HG02678 (cell line): ENCODE data around the gene ISOC2.
"Not testable (repeated sequence)": the region's sequence is repeated elsewhere in the genome, so short reads cannot be mapped to it uniquely, and the experiment has no call there.

ENCODE experiments used
- ATAC-seq: cut with Tn5 transposase; IDR thresholded peaks from one replicate; pipeline ENCODE4 v1.9.1; 2021; ENCODE audit warnings: mild to moderate bottlenecking, moderate library complexity; ENCODE audit not compliant: unreplicated experiment

The ISOC2 gene

GRCh38 chr19:55410168-55410567 lies 51.3 kb downstream of the ISOC2 start:
- ATAC-seq: no peak

GRCh38 chr19:55409179-55409578 lies 52.3 kb downstream of the ISOC2 start:
- not testable (repeated sequence) for ATAC-seq

GRCh38 chr19:55408533-55408872 lies 52.9 kb downstream of the ISOC2 start:
- ATAC-seq: no peak

DNA sequence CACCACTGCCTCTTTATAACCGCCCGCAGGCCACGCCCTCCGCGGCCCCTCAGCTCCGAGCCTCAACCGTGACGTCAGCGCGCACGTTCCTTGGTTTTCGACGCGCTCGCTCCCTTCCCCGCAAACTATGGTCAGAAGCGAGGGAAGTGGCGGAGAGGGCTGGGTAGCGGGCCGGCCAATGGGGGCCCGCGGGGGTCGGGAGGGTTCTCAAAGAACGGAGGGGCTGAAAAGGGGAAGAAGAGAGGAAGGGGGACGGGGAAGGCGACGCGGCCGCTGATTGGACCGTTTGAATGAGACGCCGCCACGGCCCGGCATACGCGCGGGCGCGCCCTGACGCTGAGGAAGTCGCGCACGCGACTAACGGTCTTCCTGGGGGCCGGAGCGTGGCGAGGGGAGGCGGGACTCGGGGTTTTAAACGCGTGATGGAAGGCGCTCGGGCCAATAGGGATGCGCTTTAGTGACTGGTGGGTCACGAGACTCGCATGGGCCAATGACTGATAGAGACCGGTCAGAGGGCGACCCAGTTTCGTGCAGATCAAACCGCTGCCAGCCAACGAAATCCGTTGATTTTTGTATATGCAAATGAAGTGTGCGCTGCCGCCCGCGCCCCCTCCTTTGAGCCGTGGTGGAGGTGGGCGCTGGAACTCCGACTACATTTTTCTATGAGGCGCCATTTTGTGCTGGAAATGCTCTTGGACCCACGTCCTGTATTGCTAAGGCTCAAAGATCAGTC lies 53.5 kb downstream of the ISOC2 start:
- peak; percentile 82 for ATAC-seq

- ATAC-seq: peak; percentile 11
Measured at GRCh38 chr19:55407550-55407799, 54.0 kb downstream of the ISOC2 start, which contains the start of gene UBE2S. Gene UBE2S (minus strand): TSS chr19:55407788. CDS start chr19:55407589, 199 bp downstream.

DNA sequence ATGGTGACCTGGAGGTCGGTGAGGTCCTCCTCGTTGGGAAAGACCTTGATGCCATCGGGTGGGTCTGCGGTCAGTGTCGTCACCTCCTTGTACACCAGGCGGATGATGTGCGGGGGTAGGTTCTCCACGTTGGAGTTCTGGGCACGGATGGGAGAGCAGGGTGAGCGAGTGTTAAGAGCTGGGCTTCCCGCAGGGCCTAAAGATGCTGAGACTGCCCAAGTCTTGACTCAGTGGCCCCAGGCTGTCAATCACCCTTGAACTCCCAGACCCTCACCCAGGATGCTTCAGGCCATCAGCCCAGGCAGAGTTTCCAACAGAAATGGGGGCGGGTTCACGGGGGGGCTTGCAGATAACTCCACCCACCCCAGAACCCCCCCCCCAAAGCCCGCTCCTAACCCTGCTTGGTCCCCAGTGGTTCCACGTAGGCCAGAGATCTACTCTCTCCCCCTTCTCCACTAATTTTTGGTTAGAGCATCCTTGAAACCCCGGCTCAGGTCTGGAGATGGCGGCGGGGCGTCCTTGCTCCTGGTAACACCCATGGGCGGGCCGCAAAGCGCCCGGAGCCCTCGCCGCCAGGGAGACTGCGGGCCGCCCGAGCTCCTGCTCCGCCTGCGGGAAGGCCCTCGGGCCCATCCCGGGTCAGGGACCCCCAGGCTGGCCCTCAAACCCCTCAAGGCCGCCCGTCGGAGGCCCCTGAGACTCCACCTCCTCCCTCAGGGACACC lies 54.5 kb downstream of the ISOC2 start:
- peak; percentile 8 for ATAC-seq

DNA sequence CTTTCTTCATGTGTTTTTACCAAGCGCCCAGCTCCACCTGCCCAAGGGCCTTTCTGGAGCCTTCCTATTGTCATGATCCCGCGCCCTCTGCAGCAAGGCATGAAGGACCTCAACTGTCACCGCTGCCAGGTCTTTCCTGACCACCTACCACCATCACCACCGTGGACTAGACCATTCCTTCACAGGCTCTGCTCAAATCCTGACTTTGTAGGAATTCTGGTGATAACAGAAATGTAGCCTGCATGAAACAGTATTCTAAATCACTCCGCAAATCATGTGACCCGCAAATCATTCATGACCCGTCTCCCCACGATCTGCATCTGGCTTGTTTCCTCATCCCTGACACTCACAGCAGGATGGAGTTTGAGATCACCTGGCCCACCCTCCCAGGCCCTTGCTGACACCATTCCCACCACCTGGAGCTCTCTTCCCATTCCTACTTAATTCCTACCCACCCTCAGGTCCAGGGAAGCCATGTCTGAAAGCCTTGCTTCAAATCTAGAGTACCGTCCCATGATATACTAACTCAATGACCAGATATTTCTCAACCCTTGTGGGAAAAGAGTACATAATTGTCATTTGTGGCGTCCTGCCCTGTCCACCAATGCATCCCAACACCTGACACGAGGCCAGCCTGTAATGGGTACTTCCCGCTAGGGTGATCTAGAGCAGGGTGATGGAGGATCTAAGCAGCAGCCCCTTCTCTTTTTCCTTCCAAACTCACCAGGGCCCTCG lies 55.2 kb downstream of the ISOC2 start:
- ATAC-seq: no peak

DNA sequence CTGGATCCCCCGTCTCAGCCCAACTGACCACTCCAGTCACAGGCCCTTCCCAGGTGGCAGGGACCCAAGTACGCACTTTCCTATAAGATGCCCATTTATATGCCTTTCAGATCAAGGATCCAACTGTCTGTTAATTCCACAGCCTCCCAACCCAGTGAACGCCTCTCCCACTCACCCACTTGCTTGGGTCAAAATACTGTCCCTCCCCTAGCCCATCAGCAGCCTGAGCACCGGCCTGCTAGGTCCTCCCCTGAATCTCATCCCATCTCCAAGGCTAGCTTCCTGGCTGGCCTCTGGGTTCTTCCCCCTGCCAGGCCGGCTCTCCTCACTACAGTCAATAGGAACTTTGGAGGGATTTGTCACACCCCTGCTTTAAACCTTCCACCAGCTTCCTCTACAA lies 55.8 kb downstream of the ISOC2 start:
- ATAC-seq: no peak
